Mesenchymal stem cell (in vitro differentiated cells and primary cell): ENCODE results near the gene CA5A.
A peak's percentile ranks its signal among the peaks of the same experiment; 100 is the strongest.
"Not testable (repeated sequence)": the region's sequence is repeated elsewhere in the genome, so short reads cannot be mapped to it uniquely, and the experiment has no call there.

Source experiments
- DNase-seq: peaks from one replicate; pipeline ENCODE4 v3.0.0-alpha.2; 2013
- H2AFZ ChIP-seq: one replicate; pipeline ENCODE4 v1.6.1; 2013; ENCODE audit warnings: low read depth, mild to moderate bottlenecking, control low read depth, inconsistent platforms, low read length, moderate library complexity
- H2AK5ac ChIP-seq: 2 replicates; pipeline ENCODE4 v1.6.1; 2013; ENCODE audit warnings: low read length, moderate library complexity, mild to moderate bottlenecking, inconsistent platforms; ENCODE audit not compliant: severe bottlenecking
- H2BK120ac ChIP-seq: one replicate; pipeline ENCODE4 v1.6.1; 2013; ENCODE audit warnings: low read depth, mild to moderate bottlenecking, inconsistent platforms, low read length, moderate library complexity
- H2BK12ac ChIP-seq, 2 experiments: one replicate each; pipeline ENCODE4 v1.6.1; 2013; ENCODE audit warnings: inconsistent platforms in 2 of 2, low read length in 2 of 2, mild to moderate bottlenecking in 2 of 2, moderate library complexity in 2 of 2, control low read depth in 1 of 2
- H2BK15ac ChIP-seq: one replicate; pipeline ENCODE4 v1.6.1; 2013; ENCODE audit warnings: mild to moderate bottlenecking, low read depth, inconsistent platforms; ENCODE audit not compliant: poor library complexity, severe bottlenecking
- H2BK5ac ChIP-seq: 2 replicates; pipeline ENCODE4 v1.6.1; 2013; ENCODE audit warnings: low read depth, mild to moderate bottlenecking, low read length, control low read depth, inconsistent platforms; ENCODE audit not compliant: poor library complexity, severe bottlenecking
- H3K14ac ChIP-seq, 2 experiments: one replicate each; pipeline ENCODE4 v1.6.1; 2013; ENCODE audit warnings: inconsistent platforms in 2 of 2, low read length in 2 of 2, control low read depth in 1 of 2, mild to moderate bottlenecking in 1 of 2, moderate library complexity in 1 of 2
- H3K18ac ChIP-seq, 2 experiments: one replicate each; pipeline ENCODE4 v1.6.1; 2013; ENCODE audit warnings: inconsistent platforms in 2 of 2, low read length in 2 of 2, control low read depth in 1 of 2, low read depth in 1 of 2, mild to moderate bottlenecking in 1 of 2
- H3K23ac ChIP-seq, 2 experiments: one replicate each; pipeline ENCODE4 v1.6.1; 2013; ENCODE audit warnings: inconsistent platforms in 2 of 2, low read length in 2 of 2, mild to moderate bottlenecking in 2 of 2, moderate library complexity in 2 of 2, control low read depth in 1 of 2
- H3K27ac ChIP-seq: 2 replicates; pipeline ENCODE4 v1.5.1; 2013; ENCODE audit warnings: mild to moderate bottlenecking, moderate library complexity, low read length, control low read depth, inconsistent platforms; ENCODE audit not compliant: poor library complexity, severe bottlenecking
- H3K27me3 ChIP-seq, 2 experiments: 2 replicates each; pipeline versions ENCODE4 v1.6.1 to v1.7.0; 2013; ENCODE audit warnings: low read length in 2 of 2, mild to moderate bottlenecking in 2 of 2, moderate library complexity in 2 of 2, control low read depth in 1 of 2, inconsistent platforms in 1 of 2; ENCODE audit not compliant: control insufficient read depth in 1 of 2, insufficient read depth in 1 of 2
- H3K36me3 ChIP-seq, 2 experiments: 2 replicates each; pipeline versions ENCODE4 v1.6.1 to v1.7.0; 2013; ENCODE audit warnings: low read length in 2 of 2, control low read depth in 1 of 2, inconsistent platforms in 1 of 2, low read depth in 1 of 2, mild to moderate bottlenecking in 1 of 2; ENCODE audit not compliant: insufficient read depth in 2 of 2, control insufficient read depth in 1 of 2
- H3K4ac ChIP-seq, 2 experiments: one replicate each; pipeline ENCODE4 v1.6.1; 2013; ENCODE audit warnings: inconsistent platforms in 2 of 2, low read length in 2 of 2, mild to moderate bottlenecking in 2 of 2, moderate library complexity in 2 of 2, control low read depth in 1 of 2, low read depth in 1 of 2
- H3K4me1 ChIP-seq: 2 replicates; pipeline ENCODE4 v1.6.1; 2013; ENCODE audit warnings: low read depth, low read length, control low read depth; ENCODE audit not compliant: control insufficient read depth, insufficient read depth
- H3K4me2 ChIP-seq: 2 replicates; pipeline ENCODE4 v1.6.1; 2013; ENCODE audit warnings: low read length, mild to moderate bottlenecking, inconsistent platforms; ENCODE audit not compliant: poor library complexity, severe bottlenecking
- H3K4me3 ChIP-seq, 2 experiments: 2 replicates each; pipeline versions ENCODE4 v1.5.1 to v1.7.0; 2013; ENCODE audit warnings: low read length in 2 of 2, mild to moderate bottlenecking in 2 of 2, control low read depth in 1 of 2, low read depth in 1 of 2; ENCODE audit not compliant: insufficient read depth in 1 of 2
- H3K79me1 ChIP-seq: replicated peaks from 2 replicates; pipeline ENCODE4 v1.6.1; 2013; ENCODE audit warnings: mild to moderate bottlenecking, control low read depth, low read length, inconsistent platforms; ENCODE audit not compliant: poor library complexity, severe bottlenecking
- H3K9ac ChIP-seq: 2 replicates; pipeline ENCODE4 v1.7.0; 2013; ENCODE audit warnings: mild to moderate bottlenecking, low read length, moderate library complexity
- H3K9me3 ChIP-seq: 2 replicates; pipeline ENCODE4 v1.7.0; 2013; ENCODE audit warnings: mild to moderate bottlenecking, low read length; ENCODE audit not compliant: control insufficient read depth
- H4K8ac ChIP-seq: one replicate; pipeline ENCODE4 v1.6.1; 2013; ENCODE audit warnings: inconsistent platforms, mild to moderate bottlenecking, low read length, moderate library complexity
- H4K91ac ChIP-seq: one replicate; pipeline ENCODE4 v1.6.1; 2013; ENCODE audit warnings: mild to moderate bottlenecking, low read length, inconsistent platforms
- WGBS: methylation state at CpG from one replicate; pipeline ENCODE4 v1.1.7; 2013; ENCODE audit warnings: mixed read lengths; 5-methylcytosine and 5-hydroxymethylcytosine counted together

The CA5A gene

GRCh38 chr16:87932475-87933139 lies 3.7 kb downstream of the CA5A start:
- H3K14ac ChIP-seq, H3K23ac ChIP-seq, H3K18ac ChIP-seq, H3K36me3 ChIP-seq, H2BK5ac ChIP-seq, DNase-seq, H2BK12ac ChIP-seq, H2AK5ac ChIP-seq, H2AFZ ChIP-seq, H4K91ac ChIP-seq, H3K4me2 ChIP-seq, H2BK15ac ChIP-seq, H3K4me1 ChIP-seq, H3K9ac ChIP-seq, H4K8ac ChIP-seq, H2BK120ac ChIP-seq, H3K4ac ChIP-seq, H3K79me1 ChIP-seq, H3K4me3 ChIP-seq, H3K9me3 ChIP-seq, H3K27ac ChIP-seq: not testable (repeated sequence)
- peaks cover 11 to 22% of the 10 kb centered on the region in 2 experiments for H3K27me3 ChIP-seq
- WGBS = 97% methylated on average over 14 of the region's 17 CpGs

GRCh38 chr16:87931504-87931903 lies 4.8 kb downstream of the CA5A start:
- peak; percentile 29 for DNase-seq
- no peak overlapping the region for H2AK5ac ChIP-seq

GRCh38 chr16:87930456-87930855 lies 5.9 kb downstream of the CA5A start:
- Histone ChIP-seq H3K4ac (no peak overlapping the region), H2BK5ac (no peak overlapping the region), H3K4me3 (no peak overlapping the region), H2BK15ac (no peak overlapping the region), H3K27ac (no peak overlapping the region), H3K23ac (no peak overlapping the region), H3K79me1 (no peaks in the 10 kb centered on the region), H2AFZ (no peak overlapping the region), H3K18ac (no peak overlapping the region), H3K14ac (no peak overlapping the region), H2BK120ac (no peak overlapping the region), H3K36me3 (no peaks in the 10 kb centered on the region), H3K4me2 (no peak overlapping the region), H2AK5ac (no peak overlapping the region), H2BK12ac (no peak overlapping the region), H4K8ac (no peak overlapping the region), H3K9ac (no peak overlapping the region), H4K91ac (no peak overlapping the region), H3K4me1 (peaks cover 8% of the 10 kb centered on the region), H3K27me3 (peaks cover 27 to 35% of the 10 kb centered on the region in 2 experiments), H3K9me3 (no peaks in the 10 kb centered on the region)
- peak; percentile 16 for DNase-seq
- WGBS = 78% methylated on average over 10 of the region's 11 CpGs

More at GRCh38 chr16:87931504-87931903, 4.8 kb downstream of the CA5A start:
- no peak overlapping the region for H2BK5ac ChIP-seq
- no peak overlapping the region for H4K8ac ChIP-seq
- H3K4me2 ChIP-seq = no peak overlapping the region
- no peak overlapping the region for H3K23ac ChIP-seq
- H3K18ac ChIP-seq = no peak overlapping the region
- no peak overlapping the region for H3K4me3 ChIP-seq
- WGBS = 89% methylated on average over 17 of the region's 17 CpGs
- no peaks in the 10 kb centered on the region for H3K36me3 ChIP-seq
- no peak overlapping the region for H3K4ac ChIP-seq
- no peak overlapping the region for H3K14ac ChIP-seq
- no peak overlapping the region for H2BK15ac ChIP-seq
- no peaks in the 10 kb centered on the region for H3K79me1 ChIP-seq
- peak overlapping the region; percentile 19 for H2BK120ac ChIP-seq
- peaks cover 6% of the 10 kb centered on the region for H3K4me1 ChIP-seq
- no peak overlapping the region for H2BK12ac ChIP-seq
- H3K9ac ChIP-seq = no peak overlapping the region
- peaks cover 20 to 29% of the 10 kb centered on the region in 2 experiments for H3K27me3 ChIP-seq
- no peaks in the 10 kb centered on the region for H3K9me3 ChIP-seq
- no peak overlapping the region for H3K27ac ChIP-seq
- no peak overlapping the region for H4K91ac ChIP-seq
- no peak overlapping the region for H2AFZ ChIP-seq

- Histone ChIP-seq H2BK12ac (no peak overlapping the region), H3K4me1 (peaks cover 12% of the 10 kb centered on the region), H4K91ac (no peak overlapping the region), H2AFZ (no peak overlapping the region), H3K4me2 (no peak overlapping the region), H3K9ac (no peak overlapping the region), H3K14ac (no peak overlapping the region), H3K4ac (no peak overlapping the region), H3K27me3 (peaks cover 31 to 37% of the 10 kb centered on the region in 2 experiments), H3K23ac (no peak overlapping the region), H4K8ac (no peak overlapping the region), H3K79me1 (no peaks in the 10 kb centered on the region), H2AK5ac (no peak overlapping the region), H3K18ac (no peak overlapping the region), H2BK15ac (no peak overlapping the region), H3K27ac (no peak overlapping the region), H2BK5ac (no peak overlapping the region), H2BK120ac (no peak overlapping the region), H3K9me3 (no peaks in the 10 kb centered on the region), H3K4me3 (no peak overlapping the region), H3K36me3 (no peaks in the 10 kb centered on the region)
- no peak for DNase-seq
- WGBS = 61% methylated on average over 7 of the region's 7 CpGs
These were observed 6.3 kb downstream of the CA5A start for GRCh38 chr16:87929986-87930385.
